Occipital lobe (tissue), 2 donors: ENCODE data around the gene ENDOG. TPM values are rescaled to one million over a fixed set of nuclear protein-coding genes. Genes with fewer than 3 reads are reported as not detected.
"Not testable (repeated sequence)": the region's sequence is repeated elsewhere in the genome, so short reads cannot be mapped to it uniquely, and the experiment has no call there.

Source experiments
- DNase-seq: peaks from one replicate; lab custom pipeline; 2025; lab: John Stamatoyannopoulos, UW
- total RNA-seq: library from RNA; depleted of rRNA; stranded (reverse); fragments of >200 nt; gene quantifications from one replicate; pipeline ENCODE4 v1.2.3, GENCODE V29; 2014

The ENDOG gene
- total RNA-seq, 1 donor from 2014 or later: 21.1 TPM

DNA sequence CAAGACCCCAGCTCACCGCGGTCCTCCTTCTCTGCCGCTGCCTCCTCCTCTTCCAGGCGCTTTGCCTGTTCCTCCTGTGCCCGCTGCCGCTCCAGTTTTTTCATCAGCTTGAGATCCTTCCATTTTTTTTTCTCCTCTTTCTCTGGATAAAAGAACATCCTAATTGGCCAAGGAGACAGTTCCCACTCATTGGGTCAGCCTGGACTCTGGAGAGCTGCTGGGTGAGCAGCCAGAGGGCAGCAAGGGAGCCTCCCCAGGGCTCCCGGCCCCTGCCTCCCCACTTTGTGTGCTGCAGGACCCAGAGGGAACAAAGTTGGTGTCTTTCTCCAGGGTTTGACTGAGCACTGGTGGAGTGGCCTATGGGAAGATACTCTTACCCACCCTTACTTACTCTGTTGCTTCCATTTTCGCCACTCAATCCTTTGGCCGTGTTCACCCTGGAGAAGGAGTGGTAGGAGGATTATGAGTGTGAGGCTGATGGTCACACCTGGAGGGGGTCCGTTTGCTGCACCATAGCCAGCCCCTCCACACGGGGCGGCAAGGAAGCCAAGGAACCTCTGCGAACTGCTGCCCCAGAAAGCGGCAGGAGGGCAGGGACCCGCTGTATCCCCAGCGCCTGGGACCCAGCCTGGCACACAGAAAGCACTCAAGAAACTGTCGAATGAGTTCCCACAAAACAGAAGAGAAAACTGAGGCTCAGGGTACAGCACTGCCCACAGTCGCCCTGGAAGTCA, 10.6 kb downstream of the ENDOG start:
- DNase-seq: no peak

GRCh38 chr9:128829477-128830251, 11.4 kb downstream of the ENDOG start, which contains the start of gene SPOUT1:
TSS of gene SPOUT1 (minus strand) at chr9:128829794. CDS start at chr9:128829780, 14 bp downstream.
- peak; percentile 92 for DNase-seq

DNA sequence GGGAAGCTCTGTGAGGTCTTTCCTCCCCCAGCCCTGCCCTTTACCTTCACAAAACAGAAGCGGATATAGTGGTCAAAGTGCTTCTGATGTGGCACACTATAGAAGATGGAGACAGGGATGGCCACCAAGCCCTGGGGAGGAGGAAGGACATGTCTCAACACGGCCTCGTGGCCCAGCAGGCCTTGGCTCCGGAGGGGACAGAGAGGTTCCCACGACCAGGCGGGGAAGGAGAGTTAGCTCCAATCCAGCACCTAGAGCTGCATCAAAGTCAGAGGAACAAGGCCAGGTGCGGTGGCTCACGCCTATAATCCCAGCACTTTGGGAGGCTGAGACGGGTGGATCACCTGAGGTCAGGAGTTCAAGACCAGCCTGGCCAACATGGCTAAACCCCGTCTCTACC, 15.4 kb downstream of the ENDOG start:
- DNase-seq: no peak

- no peak for DNase-seq
Measured at GRCh38 chr9:128835246-128836210, 17.2 kb downstream of the ENDOG start.

GRCh38 chr9:128836509-128837145, 18.3 kb downstream of the ENDOG start:
- DNase-seq: no peak

GRCh38 chr9:128838338-128838737, 20.0 kb downstream of the ENDOG start:
- no peak for DNase-seq

DNA sequence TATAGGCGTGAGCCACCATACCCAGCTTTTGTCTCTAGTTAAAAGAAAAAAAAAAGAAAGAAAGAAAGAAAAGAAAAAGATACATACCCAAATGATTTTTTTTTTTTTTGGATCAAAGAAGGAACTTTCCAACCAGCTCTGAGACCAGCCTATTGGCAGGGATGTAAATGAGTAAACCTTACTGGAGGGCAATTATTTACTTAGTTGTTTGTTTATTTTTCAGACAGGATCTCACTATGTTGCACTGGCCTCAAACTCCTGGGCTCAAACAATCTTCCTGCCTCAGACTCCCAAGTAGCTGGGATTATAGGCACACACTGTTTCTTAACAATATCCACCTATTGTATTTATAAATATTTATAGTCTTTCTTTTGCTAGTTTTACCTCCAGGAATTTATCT, 22.2 kb downstream of the ENDOG start:
- DNase-seq: no peak

DNA sequence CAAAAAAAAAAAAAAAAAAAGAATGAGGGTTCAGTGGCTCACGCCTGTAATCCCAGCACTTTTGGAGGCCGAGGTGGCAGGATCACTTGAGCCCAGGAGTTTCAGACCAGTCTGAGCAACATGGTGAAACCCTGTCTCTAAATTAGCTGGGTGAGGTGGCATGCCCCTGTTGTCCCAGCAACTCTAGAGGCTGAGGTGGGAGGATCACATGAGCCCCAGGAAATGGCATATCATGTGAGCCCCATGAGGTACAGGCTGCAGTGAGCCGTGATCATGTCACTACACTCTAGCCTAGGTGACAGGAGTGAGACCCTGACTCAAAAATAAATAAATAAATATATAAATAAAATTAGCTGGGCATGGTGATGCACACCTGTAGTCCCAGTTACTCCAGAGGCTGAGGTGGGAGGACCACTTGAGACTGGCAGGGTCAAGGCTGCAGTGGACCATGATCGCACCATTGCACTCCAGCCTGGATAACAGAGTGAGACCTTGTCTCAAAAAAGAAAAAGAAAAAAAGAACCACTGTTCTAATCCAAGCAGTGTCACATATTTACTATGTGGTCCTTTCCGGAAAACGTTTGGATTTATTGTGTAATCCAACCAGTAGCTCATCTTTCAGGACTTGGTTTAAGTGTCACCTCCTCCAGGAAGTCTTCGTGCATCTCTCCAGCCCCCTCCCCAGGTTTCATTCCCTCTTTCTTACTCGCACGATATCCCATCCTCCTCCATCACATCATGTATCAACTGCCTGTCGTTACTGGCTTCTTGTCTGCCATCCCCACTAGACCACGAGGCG, 23.6 kb downstream of the ENDOG start:
- no peak for DNase-seq

GRCh38 chr9:128843171-128843570, 24.9 kb downstream of the ENDOG start:
- DNase-seq: not testable (repeated sequence)

DNA sequence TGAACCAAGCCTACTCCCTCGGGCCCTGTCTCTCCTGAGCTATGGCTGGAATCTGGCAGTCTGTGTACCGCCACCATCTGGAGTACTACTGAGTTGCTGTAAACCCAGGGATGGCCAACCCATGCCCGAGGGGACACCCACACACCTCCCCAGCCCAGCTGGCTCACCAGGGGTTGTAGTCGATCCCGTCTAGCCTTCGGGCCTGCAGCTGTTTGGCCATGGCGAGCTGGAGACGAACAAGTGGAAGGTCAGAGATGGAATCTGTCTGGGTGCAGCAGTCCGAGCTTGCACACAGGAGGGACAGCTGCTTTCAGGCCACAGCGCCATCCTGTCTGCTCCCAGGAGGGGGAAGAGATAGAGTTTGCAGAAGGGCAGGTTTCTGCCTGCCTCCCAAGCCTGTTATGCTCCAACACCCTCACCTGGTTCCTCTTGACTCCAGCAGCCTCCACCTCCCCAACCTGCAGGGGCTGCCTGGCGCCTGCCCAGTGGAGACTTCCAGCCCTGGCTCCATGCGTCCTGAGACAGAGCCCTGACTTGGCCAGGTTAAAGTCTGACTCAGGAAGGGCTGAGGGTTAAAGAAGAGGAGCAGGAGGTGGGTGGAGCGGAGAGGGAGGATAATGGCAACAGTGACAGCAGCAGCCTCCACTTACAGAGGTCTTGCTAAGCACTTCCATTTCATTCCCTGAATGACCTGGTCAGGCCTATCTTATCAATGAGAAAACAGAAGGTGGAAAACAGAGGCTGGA, 27.1 kb downstream of the ENDOG start:
- DNase-seq: no peak

GRCh38 chr9:128846680-128847030, 28.4 kb downstream of the ENDOG start:
- no peak for DNase-seq

DNA sequence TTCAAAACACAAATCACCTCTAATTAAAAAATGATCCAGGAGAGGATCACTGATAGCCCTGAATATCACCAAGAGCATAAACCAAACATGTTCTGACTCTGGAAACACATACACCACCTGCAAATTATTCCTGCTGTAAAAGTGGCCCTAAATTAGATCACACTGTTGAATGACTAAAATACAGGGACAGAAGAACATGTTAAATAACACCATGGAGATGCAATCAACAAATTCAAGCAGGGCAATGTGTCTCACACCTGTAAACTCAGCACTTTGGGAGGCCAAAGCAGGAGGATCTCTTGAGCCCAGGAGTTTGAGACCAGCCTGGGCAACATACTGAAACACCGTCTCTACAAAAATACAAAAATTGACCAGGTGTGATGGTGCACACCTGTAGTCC, 29.5 kb downstream of the ENDOG start:
- no peak for DNase-seq

GRCh38 chr9:128851024-128851423, 32.7 kb downstream of the ENDOG start:
- not testable (repeated sequence) for DNase-seq

- DNase-seq: not testable (repeated sequence)
Measured at GRCh38 chr9:128851779-128852600, 33.7 kb downstream of the ENDOG start.

DNA sequence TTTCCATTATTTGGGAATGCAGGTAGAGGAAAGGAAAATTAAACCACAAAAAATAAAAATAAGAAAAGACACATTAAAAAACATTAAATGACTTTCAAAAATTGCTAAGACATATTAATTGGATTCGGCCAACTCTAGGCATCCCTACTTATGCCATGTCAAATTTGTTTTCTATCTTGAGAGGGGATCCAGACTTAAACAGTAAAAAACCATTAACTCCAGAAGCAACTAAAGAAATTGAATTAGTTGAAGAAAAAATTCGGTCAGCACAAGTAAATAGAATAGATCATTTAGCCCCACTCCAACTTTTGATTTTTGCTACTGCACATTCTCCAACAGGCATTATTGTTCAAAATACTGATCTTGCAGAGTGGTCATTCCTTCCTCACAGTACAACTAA, 34.3 kb downstream of the ENDOG start:
- DNase-seq: not testable (repeated sequence)

DNA sequence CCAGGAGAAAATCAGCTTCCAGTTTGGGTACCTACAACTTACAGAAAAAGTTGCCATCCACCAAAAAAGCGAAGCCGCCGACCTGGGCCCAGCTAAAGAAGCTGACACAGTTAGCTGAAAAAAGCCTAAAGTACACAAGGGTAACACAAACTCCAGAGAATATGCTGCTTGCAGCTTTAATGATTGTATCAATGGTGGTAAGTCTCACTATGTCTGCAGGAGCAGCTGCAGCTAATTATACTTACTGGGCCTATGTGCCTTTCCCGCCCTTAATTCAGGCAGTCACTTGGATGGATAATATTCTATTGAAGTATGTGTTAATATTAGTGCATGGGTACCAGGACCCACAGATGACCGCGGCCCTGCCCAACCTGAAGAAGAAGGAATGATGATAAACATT, 36.2 kb downstream of the ENDOG start:
- DNase-seq: not testable (repeated sequence)

GRCh38 chr9:128858476-128858875, 40.2 kb downstream of the ENDOG start:
- DNase-seq: not testable (repeated sequence)

DNA sequence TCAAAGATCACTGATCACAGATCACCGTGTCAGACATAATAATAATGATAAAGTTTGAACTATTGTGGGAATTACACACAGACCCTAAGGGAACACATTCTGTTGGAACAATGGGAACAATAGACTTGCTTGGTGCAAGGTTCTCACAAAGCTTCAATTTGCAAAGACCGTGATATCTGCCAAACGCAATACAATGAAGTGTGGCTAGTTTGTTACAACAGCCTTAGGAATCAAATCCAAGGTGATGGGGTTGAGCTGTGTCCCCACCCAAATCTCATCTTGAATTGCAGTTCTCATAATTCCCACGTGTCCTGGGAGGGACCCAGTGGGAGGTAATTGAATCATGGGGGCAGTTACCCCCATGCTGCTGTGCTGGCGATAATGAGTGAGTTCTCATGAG, 42.6 kb downstream of the ENDOG start:
- DNase-seq: no peak

DNA sequence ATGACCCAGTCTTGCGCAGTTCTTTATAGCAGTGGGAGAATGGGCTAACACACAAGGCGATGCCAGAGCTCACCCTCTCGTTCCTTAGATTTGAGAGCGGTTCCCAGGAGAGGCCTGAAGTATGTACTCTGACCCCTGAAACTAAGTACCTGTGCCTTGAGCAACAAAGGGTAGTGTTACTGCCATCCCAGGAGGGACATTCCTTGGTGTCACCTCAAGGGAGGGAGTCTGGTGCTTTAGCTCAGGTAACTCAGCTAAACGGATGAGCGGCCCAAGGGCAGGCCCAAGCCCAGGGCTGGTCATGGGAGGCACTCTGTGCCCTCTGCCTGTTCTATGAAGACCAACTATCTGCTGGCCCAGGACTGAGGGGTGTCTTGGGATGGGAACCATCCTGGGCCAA, 43.2 kb downstream of the ENDOG start:
- DNase-seq: no peak
